GM10248 (cell line): ENCODE measurements around the gene ARFGEF2.

Experiments used
- CTCF ChIA-PET: fragments of 300-600 bp; sonication (Branson Sonifier 250); formaldehyde crosslinking; extraction: SDS; loops from one replicate; lab custom pipeline; 2021; ENCODE audit warnings: antibody characterized with exemption; lab: Yijun Ruan, JAX
- POLR2A ChIA-PET: fragments of 350-650 bp; sonication (Branson Sonifier 250); formaldehyde crosslinking; extraction: SDS; loops from one replicate; lab custom pipeline; 2020; ENCODE audit warnings: antibody characterized with exemption; lab: Yijun Ruan, JAX
- DNase-seq: peaks from one replicate; pipeline ENCODE4 v3.0.0; 2012; ENCODE audit errors: extremely low spot score
- CTCF ChIP-seq: IDR thresholded peaks from 2 replicates; pipeline ENCODE4 v1.5.1; 2012; ENCODE audit warnings: mild to moderate bottlenecking, low read depth; ENCODE audit errors: extremely low read depth, missing control alignments, control extremely low read depth

ARFGEF2 gene

GRCh38 chr20:49039854-49040253, 118.3 kb downstream of the ARFGEF2 start:
- TF ChIP-seq CTCF = no peak
- ChIA-PET CTCF (interaction anchor here (1.2 kb wide), 1 partner anchor 36 kb away, joined by 3 read pairs; no protein-coding TSS in a partner anchor), POLR2A (no interaction called here)
- DNase-seq = no peak

GRCh38 chr20:49043000-49043399, 121.5 kb downstream of the ARFGEF2 start:
- no peak for TF ChIP-seq CTCF
- ChIA-PET POLR2A (no interaction called here), CTCF (interaction anchor here (1.0 kb wide), 1 partner anchor 13 kb away, joined by 3 read pairs; no protein-coding TSS in a partner anchor)
- DNase-seq = no peak

GRCh38 chr20:49045440-49046086, 124.1 kb downstream of the ARFGEF2 start:
- TF ChIP-seq CTCF = no peak
- DNase-seq = peak; percentile 22
- ChIA-PET POLR2A (interaction anchor here (0.6 to 2.3 kb wide), 3 partner anchors 8 to 1544 kb away, joined by 3 to 8 read pairs (median 7); no protein-coding TSS in a partner anchor), CTCF (interaction anchor here (0.9 to 1.5 kb wide), 6 partner anchors 9 to 388 kb away, joined by 3 to 6 read pairs (median 3); no protein-coding TSS in a partner anchor)

- ChIA-PET POLR2A (interaction anchor here (0.6 to 2.3 kb wide), 3 partner anchors 8 to 1545 kb away, joined by 3 to 8 read pairs (median 7); no protein-coding TSS in a partner anchor), CTCF (interaction anchor here (0.9 to 1.5 kb wide), 6 partner anchors 10 to 389 kb away, joined by 3 to 6 read pairs (median 4); no protein-coding TSS in a partner anchor)
- peak; percentile 97 for DNase-seq
- no peak for TF ChIP-seq CTCF
Observed at GRCh38 chr20:49046087-49046900, 124.8 kb downstream of the ARFGEF2 start, which contains the start of gene CSE1L. Gene CSE1L (plus strand): TSS chr20:49046312. CDS start chr20:49058464, 12,152 bp downstream.

GRCh38 chr20:49052334-49052733, 130.8 kb downstream of the ARFGEF2 start:
- DNase-seq = no peak
- ChIA-PET POLR2A (interaction anchor here (0.6 kb wide), 1 partner anchor 42 kb away, joined by 4 read pairs; no protein-coding TSS in a partner anchor), CTCF (interaction anchor here (1.2 kb wide), 1 partner anchor 39 kb away, joined by 3 read pairs; no protein-coding TSS in a partner anchor)
- TF ChIP-seq CTCF = no peak

GRCh38 chr20:49054056-49054643, 132.6 kb downstream of the ARFGEF2 start:
- peak; percentile 46 for DNase-seq
- ChIA-PET CTCF (no interaction called here), POLR2A (no interaction called here)
- TF ChIP-seq CTCF = no peak
